Lung (tissue), 12 donors: ENCODE data around the gene LDLRAP1. TPM values are rescaled to one million over a fixed set of nuclear protein-coding genes. Genes with fewer than 3 reads are reported as not detected.

Experiments used
- ATAC-seq: fragments of 200-7000 bp; cut with Tn5 transposase; one replicate; pipeline ENCODE4 v1.9.1; 2020; ENCODE audit warnings: moderate number of reproducible peaks; ENCODE audit not compliant: insufficient read depth, low FRiP score
- DNase-seq, 3 donors: peaks; one replicate each; pipeline ENCODE4 v3.0.0-alpha.2; 2013 to 2017
- H3K27ac ChIP-seq, 2 donors: one replicate each; pipeline ENCODE4 v1.5.1; 2013; ENCODE audit warnings: mild to moderate bottlenecking in 2 of 2, moderate library complexity in 2 of 2, control low read depth in 1 of 2, inconsistent platforms in 1 of 2, low read depth in 1 of 2, low read length in 1 of 2
- H3K27me3 ChIP-seq, 3 donors: one replicate each; pipeline ENCODE4 v1.5.1; 2013; ENCODE audit warnings: low read length in 2 of 3; ENCODE audit not compliant: control insufficient read depth in 3 of 3, insufficient read depth in 3 of 3
- H3K36me3 ChIP-seq, 4 donors: one replicate each; pipeline ENCODE4 v1.5.1; 2013; ENCODE audit warnings: low read length in 4 of 4, mild to moderate bottlenecking in 1 of 4, moderate library complexity in 1 of 4; ENCODE audit not compliant: control insufficient read depth in 4 of 4, insufficient read depth in 4 of 4
- H3K4me1 ChIP-seq, 5 donors: one replicate each; pipeline ENCODE4 v1.5.1; 2013; ENCODE audit warnings: low read length in 5 of 5, mild to moderate bottlenecking in 2 of 5, moderate library complexity in 1 of 5; ENCODE audit not compliant: control insufficient read depth in 5 of 5, insufficient read depth in 5 of 5
- H3K4me3 ChIP-seq: one replicate; pipeline ENCODE4 v1.5.1; 2013; ENCODE audit warnings: mild to moderate bottlenecking, control low read depth, moderate library complexity
- H3K9ac ChIP-seq, 2 donors: one replicate each; pipeline ENCODE4 v1.5.1; 2013; ENCODE audit warnings: low read length in 2 of 2, control low read depth in 1 of 2; ENCODE audit not compliant: insufficient read depth in 1 of 2
- H3K9me3 ChIP-seq, 4 donors: one replicate each; pipeline ENCODE4 v1.5.1; 2013; ENCODE audit warnings: low read length in 3 of 4, mild to moderate bottlenecking in 1 of 4, moderate library complexity in 1 of 4; ENCODE audit not compliant: control insufficient read depth in 4 of 4, insufficient read depth in 3 of 4
- CTCF ChIP-seq: IDR thresholded peaks from 2 replicates; pipeline ENCODE4 v1.5.1; 2012; ENCODE audit warnings: mild to moderate bottlenecking; ENCODE audit errors: control extremely low read depth, extremely low read depth
- WGBS, 2 donors: extraction: QIAGEN DNeasy Blood & Tissue Kit; methylation state at CpG; one replicate each; pipeline ENCODE4 v1.1.7; 2013; 5-methylcytosine and 5-hydroxymethylcytosine counted together
- polyA plus RNA-seq, 2 donors: library from polyadenylated mRNA; stranded (reverse); fragments of 200-250 nt; gene quantifications; one replicate each; pipeline ENCODE4 v1.2.1, GENCODE V29; 2013
- total RNA-seq, 2 donors: library from RNA; depleted of rRNA in 1 of 2; stranded (reverse); fragments of >200 nt in 1 of 2; gene quantifications; one replicate each; pipeline ENCODE4 v1.2.1, GENCODE V29; 2014 to 2021
- donor health status: control.
- donor health status: control.
- donor health status: Bipolar disorder and iron deficiency.
- donor health status: healthy.
- donor health status: DM: yes; HTN: yes; CAD: no.

Gene LDLRAP1
- total and polyA plus RNA-seq, 4 donors, result 15.2 to 23.4 (median 18.3) TPM

DNA sequence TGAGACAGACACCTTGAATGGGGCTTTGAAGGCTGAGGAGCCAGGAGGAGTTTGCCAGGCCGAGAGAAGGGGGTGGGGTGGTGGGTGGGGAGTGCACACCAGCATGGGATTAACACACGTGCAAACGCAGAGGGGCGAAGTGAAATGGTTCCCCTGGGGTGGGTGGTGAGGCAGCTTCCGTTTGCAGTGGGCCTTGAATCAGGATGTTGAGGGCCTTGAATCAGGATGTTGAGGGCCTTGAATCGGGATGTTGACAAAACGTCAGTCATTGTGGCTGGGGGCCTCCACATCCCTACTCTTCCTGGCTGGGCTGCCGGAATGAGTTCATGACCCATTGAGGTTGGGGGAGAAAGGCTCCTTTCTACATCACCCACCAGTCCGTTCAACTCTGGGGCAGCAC, 16.6 kb downstream of the LDLRAP1 start:
- Histone ChIP-seq H3K4me3 (no peak overlapping the region), H3K27ac (peak overlapping the region in 1 of 2 donors; percentile 0), H3K9ac (no peak overlapping the region), H3K9me3 (no peaks in the 10 kb centered on the region), H3K27me3 (no peaks in the 10 kb centered on the region), H3K36me3 (peaks cover 0 to 10% (median 7%) of the 10 kb centered on the region in 4 donors), H3K4me1 (peaks cover 0 to 30% (median 3%) of the 10 kb centered on the region in 5 donors)
- DNase-seq (peak in 1 of 3 donors; percentile 51), ATAC-seq (no peak)
- TF ChIP-seq CTCF, result no peak
- 25 to 51% methylated on average over 9 of the region's 9 CpGs for WGBS, 2 donors

DNA sequence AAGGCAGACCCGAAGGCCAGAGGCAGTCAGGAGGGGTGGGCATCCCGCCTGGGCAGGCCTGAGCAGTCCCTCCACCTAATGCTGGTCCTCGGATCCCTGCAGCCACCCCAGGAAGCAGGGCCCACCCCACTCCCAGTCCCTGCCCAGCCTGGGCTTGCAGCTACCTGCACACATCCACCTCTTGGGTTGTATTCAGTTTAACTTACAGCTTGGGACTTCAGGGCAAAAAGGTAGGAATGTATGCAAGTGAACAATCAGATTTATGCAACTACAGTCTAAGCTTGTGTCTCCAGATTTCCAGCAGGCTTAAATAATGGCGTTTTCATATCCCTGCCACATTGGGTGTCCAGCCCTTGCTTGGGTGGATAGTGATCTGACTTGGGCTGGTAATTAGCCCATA, 17.4 kb downstream of the LDLRAP1 start:
- WGBS, 2 donors, result 78 to 80% methylated on average over 4 of the region's 4 CpGs
- TF ChIP-seq CTCF, result no peak
- H3K36me3 ChIP-seq, result peaks cover 0 to 13% (median 9%) of the 10 kb centered on the region in 4 donors
- H3K27ac ChIP-seq, result peak overlapping the region in 1 of 2 donors; percentile 0
- peaks cover 0 to 26% (median 4%) of the 10 kb centered on the region in 5 donors for H3K4me1 ChIP-seq
- ATAC-seq, result no peak
- H3K9ac ChIP-seq, result no peak overlapping the region
- H3K4me3 ChIP-seq, result no peak overlapping the region
- no peaks in the 10 kb centered on the region for H3K27me3 ChIP-seq
- no peaks in the 10 kb centered on the region for H3K9me3 ChIP-seq
- no peak for DNase-seq

DNA sequence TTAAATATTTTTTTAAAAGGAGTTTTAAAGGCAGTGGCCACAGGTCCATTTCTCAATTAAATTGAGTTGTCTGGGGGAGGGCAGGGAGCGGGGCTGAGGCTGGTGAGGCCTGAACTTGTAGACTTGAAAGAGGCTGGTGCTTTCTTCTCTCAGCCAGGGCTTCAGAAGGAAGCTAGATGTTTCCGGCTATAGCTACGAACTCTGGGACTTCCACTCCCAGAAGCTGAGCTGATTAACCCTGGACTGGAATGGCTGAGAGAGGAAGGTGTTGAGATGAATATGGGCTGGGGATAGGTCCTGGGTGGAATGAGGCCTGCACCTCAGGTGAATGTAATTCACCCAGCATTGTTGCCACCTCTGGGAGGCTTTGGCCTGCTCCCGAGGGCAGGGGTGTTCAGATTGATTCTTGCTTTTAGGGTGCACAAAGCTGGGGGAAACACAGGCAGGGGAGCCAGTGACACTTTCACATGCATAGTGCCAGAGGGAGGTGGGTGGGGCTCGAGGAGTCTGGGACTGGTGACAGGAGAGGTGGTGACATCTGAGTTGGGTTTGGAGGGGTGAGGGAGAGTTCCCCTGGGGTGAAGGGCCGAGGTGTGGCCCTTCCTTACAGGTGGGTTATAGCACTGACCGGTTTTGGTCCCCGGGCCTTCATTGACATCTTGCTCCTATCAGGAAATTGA, 18.2 kb downstream of the LDLRAP1 start:
- WGBS, 2 donors, result 48 to 61% methylated on average over 8 of the region's 8 CpGs
- peak overlapping the region in 1 of 2 donors; percentile 43 for H3K27ac ChIP-seq
- H3K9me3 ChIP-seq, result no peaks in the 10 kb centered on the region
- ATAC-seq (no peak), DNase-seq (no peak)
- no peak overlapping the region for H3K9ac ChIP-seq
- peaks cover 0 to 18% (median 4%) of the 10 kb centered on the region in 5 donors for H3K4me1 ChIP-seq
- peaks cover 0 to 13% (median 10%) of the 10 kb centered on the region in 4 donors for H3K36me3 ChIP-seq
- H3K27me3 ChIP-seq, result no peaks in the 10 kb centered on the region
- H3K4me3 ChIP-seq, result no peak overlapping the region
- TF ChIP-seq CTCF, result no peak
